Lower leg skin (tissue), 3 donors: ENCODE results near the gene ASB16.

ENCODE experiments used
- CTCF ChIP-seq, 3 donors: fragments of 450-650 bp; IDR thresholded peaks; one replicate each; pipeline ENCODE4 v1.5.1; 2016; ENCODE audit warnings: antibody characterized with exemption in 3 of 3, mild to moderate bottlenecking in 3 of 3, moderate library complexity in 2 of 3
- POLR2A ChIP-seq, 2 donors: fragments of 450-650 bp; IDR thresholded peaks; one replicate each; pipeline ENCODE4 v1.6.1; 2016 to 2017; ENCODE audit warnings: antibody characterized with exemption in 2 of 2, mild to moderate bottlenecking in 1 of 2, moderate library complexity in 1 of 2

- TF ChIP-seq CTCF (IDR thresholded peaks at IDR 0.05), result no peak
- TF ChIP-seq POLR2A (IDR thresholded peaks at IDR 0.05), result no peak
These were observed 44.4 kb downstream of the ASB16 start for GRCh38 chr17:44214896-44215295.
